8988T (cell line): Measurements from ENCODE around the gene SNX32.

Experiments used
- DNase-seq: peaks from one replicate; pipeline ENCODE4 v3.0.0; 2011

SNX32 gene

GRCh38 chr11:65797711-65798110 is 36.1 kb upstream of the SNX32 start:
- no peak for DNase-seq

- DNase-seq: no peak
Observed at GRCh38 chr11:65798882-65799281, 34.9 kb upstream of the SNX32 start.

GRCh38 chr11:65801153-65801987 is 32.4 kb upstream of the SNX32 start:
- DNase-seq: no peak

- DNase-seq: no peak
Observed at GRCh38 chr11:65802841-65803240, 30.9 kb upstream of the SNX32 start.

GRCh38 chr11:65803797-65804492 is 29.8 kb upstream of the SNX32 start:
- no peak for DNase-seq

GRCh38 chr11:65806979-65807378 is 26.8 kb upstream of the SNX32 start:
- DNase-seq: no peak

GRCh38 chr11:65808744-65809341 is 24.9 kb upstream of the SNX32 start:
- no peak for DNase-seq

- DNase-seq: no peak
Observed at GRCh38 chr11:65809496-65809895, 24.3 kb upstream of the SNX32 start.

GRCh38 chr11:65810046-65810868 is 23.5 kb upstream of the SNX32 start:
- no peak for DNase-seq

- no peak for DNase-seq
Observed at GRCh38 chr11:65811764-65812475, 21.8 kb upstream of the SNX32 start.

- DNase-seq: no peak
Observed at GRCh38 chr11:65814131-65814985, 19.4 kb upstream of the SNX32 start.

- no peak for DNase-seq
Observed at GRCh38 chr11:65814986-65815565, 18.7 kb upstream of the SNX32 start.

- no peak for DNase-seq
Observed at GRCh38 chr11:65816696-65817095, 17.1 kb upstream of the SNX32 start.

- DNase-seq: no peak
Observed at GRCh38 chr11:65817312-65817834, 16.4 kb upstream of the SNX32 start.

- DNase-seq: peak; percentile 95
Observed at GRCh38 chr11:65817835-65818680, 15.7 kb upstream of the SNX32 start.

GRCh38 chr11:65821107-65821506 is 12.7 kb upstream of the SNX32 start:
- DNase-seq: no peak

GRCh38 chr11:65822776-65823528 is 10.8 kb upstream of the SNX32 start:
- DNase-seq: no peak

GRCh38 chr11:65826984-65827735 is 6.6 kb upstream of the SNX32 start:
- no peak for DNase-seq
